ENCODE results near the gene EPS8L1. TPM values are rescaled to one million over a fixed set of nuclear protein-coding genes. Genes with fewer than 3 reads are reported as not detected.

Gene EPS8L1
- polyA plus RNA-seq, 1 donor = 3.4 TPM

GRCh38 chr19:55114566-55115145 lies 39.0 kb downstream of the EPS8L1 start:
- no peak for DNase-seq (ENCODE audit: low read depth)

GRCh38 chr19:55115446-55116065 lies 39.9 kb downstream of the EPS8L1 start:
- no peak for DNase-seq (ENCODE audit: low read depth)

- DNase-seq (ENCODE audit: low read depth) = no peak
Measured at GRCh38 chr19:55116232-55116858, 40.7 kb downstream of the EPS8L1 start.

GRCh38 chr19:55116859-55117662 lies 41.4 kb downstream of the EPS8L1 start, which contains the start of gene PPP1R12C:
TSS of gene PPP1R12C (minus strand) at chr19:55117637. CDS start at chr19:55117543, 94 bp downstream.
- DNase-seq (ENCODE audit: low read depth) = no peak

- DNase-seq (ENCODE audit: low read depth) = peak; percentile 97
Measured at GRCh38 chr19:55117663-55118391, 42.2 kb downstream of the EPS8L1 start.

GRCh38 chr19:55118401-55118991 lies 42.8 kb downstream of the EPS8L1 start:
- DNase-seq (ENCODE audit: low read depth) = no peak

- no peak for DNase-seq (ENCODE audit: low read depth)
Measured at GRCh38 chr19:55119053-55119452, 43.4 kb downstream of the EPS8L1 start.

GRCh38 chr19:55131421-55131820 lies 55.8 kb downstream of the EPS8L1 start:
- DNase-seq (ENCODE audit: low read depth) = no peak

- no peak for DNase-seq (ENCODE audit: low read depth)
Measured at GRCh38 chr19:55132453-55133129, 56.9 kb downstream of the EPS8L1 start.

GRCh38 chr19:55133639-55134444 lies 58.2 kb downstream of the EPS8L1 start:
- no peak for DNase-seq (ENCODE audit: low read depth)

- DNase-seq (ENCODE audit: low read depth) = no peak
Measured at GRCh38 chr19:55134736-55135135, 59.1 kb downstream of the EPS8L1 start.

- no peak for DNase-seq (ENCODE audit: low read depth)
Measured at GRCh38 chr19:55136399-55137102, 60.9 kb downstream of the EPS8L1 start.

Other genes with a start within 250 kb of the EPS8L1 start
- not detected for gene KIR2DS4, start 243.2 kb upstream of the EPS8L1 start, polyA plus RNA-seq (ENCODE audit: insufficient read length)
- not detected for gene KIR3DL2, start 225.4 kb upstream of the EPS8L1 start, polyA plus RNA-seq (ENCODE audit: insufficient read length)
- 0.34 TPM for gene FCAR, start 201.6 kb upstream of the EPS8L1 start, polyA plus RNA-seq (ENCODE audit: insufficient read length)
- 0.53 TPM for gene NCR1, start 169.7 kb upstream of the EPS8L1 start, polyA plus RNA-seq (ENCODE audit: insufficient read length)
- not detected for gene NLRP7, start 128.3 kb upstream of the EPS8L1 start, polyA plus RNA-seq (ENCODE audit: insufficient read length)
- gene NLRP2, start 109.5 kb upstream of the EPS8L1 start, polyA plus RNA-seq (ENCODE audit: insufficient read length) = 1.2 TPM
- 0.14 TPM for gene GP6, start 37.6 kb upstream of the EPS8L1 start, polyA plus RNA-seq (ENCODE audit: insufficient read length)
- gene RDH13, start 12.7 kb upstream of the EPS8L1 start, polyA plus RNA-seq (ENCODE audit: insufficient read length) = 14.6 TPM
- gene PPP1R12C, start 41.8 kb downstream of the EPS8L1 start, polyA plus RNA-seq (ENCODE audit: insufficient read length) = 78.0 TPM
- gene TNNT1, start 73.3 kb downstream of the EPS8L1 start, polyA plus RNA-seq (ENCODE audit: insufficient read length) = 742 TPM
- gene TNNI3, start 81.9 kb downstream of the EPS8L1 start, polyA plus RNA-seq (ENCODE audit: insufficient read length) = 3.2 TPM
- 0.92 TPM for gene DNAAF3, start 90.7 kb downstream of the EPS8L1 start, polyA plus RNA-seq (ENCODE audit: insufficient read length)
- gene SYT5, start 104.4 kb downstream of the EPS8L1 start, polyA plus RNA-seq (ENCODE audit: insufficient read length) = not detected
- gene PTPRH, start 133.6 kb downstream of the EPS8L1 start, polyA plus RNA-seq (ENCODE audit: insufficient read length) = 0.11 TPM
- 2.8 TPM for gene TMEM86B, start 152.9 kb downstream of the EPS8L1 start, polyA plus RNA-seq (ENCODE audit: insufficient read length)
- gene PPP6R1, start 183.1 kb downstream of the EPS8L1 start, polyA plus RNA-seq (ENCODE audit: insufficient read length) = 26.7 TPM
- 25.6 TPM for gene HSPBP1, start 204.2 kb downstream of the EPS8L1 start, polyA plus RNA-seq (ENCODE audit: insufficient read length)
- gene BRSK1, start 208.1 kb downstream of the EPS8L1 start, polyA plus RNA-seq (ENCODE audit: insufficient read length) = 7.4 TPM
- gene TMEM150B, start 249.5 kb downstream of the EPS8L1 start, polyA plus RNA-seq (ENCODE audit: insufficient read length) = 1.00 TPM